Thyroid gland (tissue), 4 donors: ENCODE measurements around the gene TMEM132D. TPM values are rescaled to one million over a fixed set of nuclear protein-coding genes. Genes with fewer than 3 reads are reported as not detected.

Experiments used
- DNase-seq, 2 donors: peaks; one replicate each; pipeline ENCODE4 v3.0.0-alpha.2; 2019
- H3K27ac ChIP-seq, 3 donors: fragments of 200-600 bp; sonication (generic); 1 replicate in 2 of 3; 2 replicates in 1 of 3; pipeline ENCODE4 v1.5.1; 2016 to 2019; ENCODE audit warnings: mild to moderate bottlenecking in 1 of 3, moderate library complexity in 1 of 3
- H3K27me3 ChIP-seq: fragments of 200-600 bp; sonication (generic); one replicate; pipeline ENCODE4 v1.5.1; 2019
- H3K36me3 ChIP-seq, 2 donors: fragments of 200-600 bp; sonication (generic); one replicate each; pipeline ENCODE4 v1.5.1; 2016 to 2019
- H3K4me1 ChIP-seq, 2 donors: fragments of 200-600 bp; sonication (generic); one replicate each; pipeline ENCODE4 v1.5.1; 2017 to 2019
- H3K4me3 ChIP-seq, 3 donors: fragments of 200-600 bp; sonication (generic); replicated peaks in 1 of 3; 1 replicate in 2 of 3; 2 replicates in 1 of 3; pipeline ENCODE4 v1.5.1; 2016; ENCODE audit warnings: mild to moderate bottlenecking in 1 of 3
- H3K9me3 ChIP-seq: fragments of 200-600 bp; sonication (generic); one replicate; pipeline ENCODE4 v1.5.1; 2017
- CTCF ChIP-seq, 6 experiments: fragments of 200-600 bp in 3 of 6; fragments of 450-650 bp in 3 of 6; sonication (generic) in 3 of 6; IDR thresholded peaks; one replicate each; pipeline ENCODE4 v1.5.1; 2016 to 2019; ENCODE audit warnings: antibody characterized with exemption in 6 of 6, mild to moderate bottlenecking in 2 of 6, inconsistent platforms in 1 of 6, moderate library complexity in 1 of 6
- POLR2A ChIP-seq, 2 donors: fragments of 450-650 bp; IDR thresholded peaks; one replicate each; pipeline ENCODE4 v1.6.1; 2017; ENCODE audit warnings: antibody characterized with exemption in 2 of 2, mild to moderate bottlenecking in 2 of 2, moderate library complexity in 1 of 2
- WGBS, 2 donors: methylation state at CpG; one replicate each; pipeline ENCODE4 v1.1.5; 2017; 5-methylcytosine and 5-hydroxymethylcytosine counted together
- intact Hi-C: fragments of 100-400 bp; cut with DNase I; formaldehyde crosslinking; loops from one replicate; pipeline ENCODE4 v1.15.1; 2023
- total RNA-seq, 4 donors: library from RNA; depleted of rRNA; stranded (reverse); fragments of >200 nt; gene quantifications; one replicate each; pipeline ENCODE4 v1.2.3, GENCODE V29; 2016

TMEM132D gene
- total RNA-seq, 4 donors from 2014 or later: not detected

- Histone ChIP-seq H3K36me3 (no peaks in the 10 kb centered on the region), H3K9me3 (no peaks in the 10 kb centered on the region), H3K27ac (no peak overlapping the region), H3K27me3 (no peaks in the 10 kb centered on the region), H3K4me1 (no peaks in the 10 kb centered on the region), H3K4me3 (no peak overlapping the region)
- WGBS, 2 donors: 55 to 79% methylated on average over 3 of the region's 3 CpGs
- no peak for TF ChIP-seq CTCF (IDR thresholded peaks at IDR 0.05)
- TF ChIP-seq POLR2A (IDR thresholded peaks at IDR 0.05): no peak
- intact Hi-C loops: no loop called here
- no peak for DNase-seq
These were observed 365.7 kb downstream of the TMEM132D start for GRCh38 chr12:129538137-129538536.

GRCh38 chr12:129534966-129535750 lies 368.7 kb downstream of the TMEM132D start:
- no peaks in the 10 kb centered on the region for H3K9me3 ChIP-seq
- intact Hi-C loops: no loop called here
- WGBS, 2 donors: 84 to 93% methylated on average over 3 of the region's 3 CpGs
- DNase-seq: no peak
- no peaks in the 10 kb centered on the region for H3K27me3 ChIP-seq
- no peak overlapping the region for H3K27ac ChIP-seq
- no peak overlapping the region for H3K4me3 ChIP-seq
- H3K36me3 ChIP-seq: no peaks in the 10 kb centered on the region
- no peak for TF ChIP-seq CTCF (IDR thresholded peaks at IDR 0.05)
- no peak for TF ChIP-seq POLR2A (IDR thresholded peaks at IDR 0.05)
- no peaks in the 10 kb centered on the region for H3K4me1 ChIP-seq

- Histone ChIP-seq H3K27me3 (no peaks in the 10 kb centered on the region), H3K4me1 (no peaks in the 10 kb centered on the region), H3K4me3 (no peak overlapping the region), H3K36me3 (no peaks in the 10 kb centered on the region), H3K27ac (no peak overlapping the region), H3K9me3 (no peaks in the 10 kb centered on the region)
- no peak for TF ChIP-seq CTCF (IDR thresholded peaks at IDR 0.05)
- no peak for TF ChIP-seq POLR2A (IDR thresholded peaks at IDR 0.05)
- WGBS, 2 donors: 45 to 51% methylated on average over 14 to 17 of the region's 17 CpGs
- intact Hi-C loops: no loop called here
- DNase-seq: no peak
These were observed 370.9 kb downstream of the TMEM132D start for GRCh38 chr12:129532707-129533499.

- no peaks in the 10 kb centered on the region for H3K9me3 ChIP-seq
- intact Hi-C loops: no loop called here
- no peaks in the 10 kb centered on the region for H3K36me3 ChIP-seq
- no peak for TF ChIP-seq CTCF (IDR thresholded peaks at IDR 0.05)
- TF ChIP-seq POLR2A (IDR thresholded peaks at IDR 0.05): no peak
- H3K4me3 ChIP-seq: no peak overlapping the region
- no peak overlapping the region for H3K27ac ChIP-seq
- DNase-seq: no peak
- WGBS, 2 donors: 62% methylated on average over 7 of the region's 7 CpGs
- no peaks in the 10 kb centered on the region for H3K27me3 ChIP-seq
- H3K4me1 ChIP-seq: no peaks in the 10 kb centered on the region
These were observed 371.7 kb downstream of the TMEM132D start for GRCh38 chr12:129532082-129532481.

GRCh38 chr12:129530984-129531383 lies 372.8 kb downstream of the TMEM132D start:
- no peaks in the 10 kb centered on the region for H3K27me3 ChIP-seq
- no peaks in the 10 kb centered on the region for H3K4me1 ChIP-seq
- H3K9me3 ChIP-seq: no peaks in the 10 kb centered on the region
- H3K4me3 ChIP-seq: no peak overlapping the region
- H3K27ac ChIP-seq: no peak overlapping the region
- intact Hi-C loops: no loop called here
- TF ChIP-seq POLR2A (IDR thresholded peaks at IDR 0.05) (no peak), CTCF (IDR thresholded peaks at IDR 0.05) (no peak)
- DNase-seq: no peak
- H3K36me3 ChIP-seq: no peaks in the 10 kb centered on the region
- 68 to 70% methylated on average over 13 of the region's 13 CpGs for WGBS, 2 donors
